ENCODE results near the gene HLA-A.
A peak's percentile ranks its signal among the peaks of the same experiment; 100 is the strongest.

HLA-A gene

DNA sequence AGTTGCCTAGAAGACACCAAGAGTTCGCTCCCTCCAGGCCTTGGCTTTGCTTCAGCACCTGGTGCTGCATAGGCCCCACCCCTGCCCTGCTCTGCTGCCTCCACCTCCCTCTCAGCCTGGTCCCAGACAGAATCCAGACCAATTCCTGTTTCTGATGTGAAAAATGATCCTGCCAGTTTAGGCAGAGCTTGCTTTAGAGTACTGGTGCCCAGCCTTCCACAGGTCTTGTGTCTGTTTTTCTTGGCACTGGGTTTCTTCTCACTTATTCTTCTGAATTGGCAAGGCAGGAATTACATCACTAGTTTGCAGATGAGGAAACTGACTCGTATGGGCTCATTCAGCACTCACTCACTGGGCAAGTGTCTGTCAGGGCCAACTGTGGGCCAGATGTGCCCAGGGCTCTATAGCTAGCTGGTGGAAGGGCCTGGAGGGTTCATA lies 53.0 kb downstream of the HLA-A start:
- H3K4me3 ChIP-seq (ENCODE audit: low read depth, low read length), result no peak overlapping the region
- peak; percentile 14 for DNase-seq (ENCODE audit: low read depth)
- TF ChIP-seq, protein P1, sequence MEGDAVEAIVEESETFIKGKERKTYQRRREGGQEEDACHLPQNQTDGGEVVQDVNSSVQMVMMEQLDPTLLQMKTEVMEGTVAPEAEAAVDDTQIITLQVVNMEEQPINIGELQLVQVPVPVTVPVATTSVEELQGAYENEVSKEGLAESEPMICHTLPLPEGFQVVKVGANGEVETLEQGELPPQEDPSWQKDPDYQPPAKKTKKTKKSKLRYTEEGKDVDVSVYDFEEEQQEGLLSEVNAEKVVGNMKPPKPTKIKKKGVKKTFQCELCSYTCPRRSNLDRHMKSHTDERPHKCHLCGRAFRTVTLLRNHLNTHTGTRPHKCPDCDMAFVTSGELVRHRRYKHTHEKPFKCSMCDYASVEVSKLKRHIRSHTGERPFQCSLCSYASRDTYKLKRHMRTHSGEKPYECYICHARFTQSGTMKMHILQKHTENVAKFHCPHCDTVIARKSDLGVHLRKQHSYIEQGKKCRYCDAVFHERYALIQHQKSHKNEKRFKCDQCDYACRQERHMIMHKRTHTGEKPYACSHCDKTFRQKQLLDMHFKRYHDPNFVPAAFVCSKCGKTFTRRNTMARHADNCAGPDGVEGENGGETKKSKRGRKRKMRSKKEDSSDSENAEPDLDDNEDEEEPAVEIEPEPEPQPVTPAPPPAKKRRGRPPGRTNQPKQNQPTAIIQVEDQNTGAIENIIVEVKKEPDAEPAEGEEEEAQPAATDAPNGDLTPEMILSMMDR (IDR thresholded peaks at IDR 0.05; ENCODE audit: low read depth, low read length), result no peak
- TF ChIP-seq, protein P2, sequence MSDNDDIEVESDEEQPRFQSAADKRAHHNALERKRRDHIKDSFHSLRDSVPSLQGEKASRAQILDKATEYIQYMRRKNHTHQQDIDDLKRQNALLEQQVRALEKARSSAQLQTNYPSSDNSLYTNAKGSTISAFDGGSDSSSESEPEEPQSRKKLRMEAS (IDR thresholded peaks at IDR 0.05; ENCODE audit: low read depth, low read length), result no peak
- TF ChIP-seq MYC (IDR thresholded peaks at IDR 0.05; ENCODE audit: low read depth, low read length) (no peak), POLR2A (IDR thresholded peaks at IDR 0.05; ENCODE audit: extremely low read depth, insufficient read length) (no peak)
